T-helper 1 cell treated with Interleukin-12 subunit alpha and Interleukin-12 subunit beta and Interleukin-4 antibody, amounts not matched to agents 30 μg/mL and 1 μg/mL, for 36 hours (primary cell): ENCODE measurements around the gene EME1.
A peak's percentile ranks its signal among the peaks of the same experiment; 100 is the strongest.

Source experiments
- H3K27ac Mint-ChIP-seq: one replicate; pipeline ENCODE4 v1.8.0; 2021; ENCODE audit warnings: mild to moderate bottlenecking, mixed read lengths
- H3K27me3 Mint-ChIP-seq: one replicate; pipeline ENCODE4 v1.8.0; 2021; ENCODE audit warnings: low read depth, mixed read lengths
- H3K36me3 Mint-ChIP-seq: one replicate; pipeline ENCODE4 v1.8.0; 2021; ENCODE audit warnings: low read depth, mixed read lengths
- H3K4me1 Mint-ChIP-seq: one replicate; pipeline ENCODE4 v1.8.0; 2021; ENCODE audit warnings: low read depth, mixed read lengths
- H3K4me3 Mint-ChIP-seq: one replicate; pipeline ENCODE4 v1.8.0; 2021; ENCODE audit warnings: mild to moderate bottlenecking, moderate library complexity, mixed read lengths
- H3K9me3 Mint-ChIP-seq: one replicate; pipeline ENCODE4 v1.8.0; 2021; ENCODE audit warnings: mixed read lengths

Gene EME1

DNA sequence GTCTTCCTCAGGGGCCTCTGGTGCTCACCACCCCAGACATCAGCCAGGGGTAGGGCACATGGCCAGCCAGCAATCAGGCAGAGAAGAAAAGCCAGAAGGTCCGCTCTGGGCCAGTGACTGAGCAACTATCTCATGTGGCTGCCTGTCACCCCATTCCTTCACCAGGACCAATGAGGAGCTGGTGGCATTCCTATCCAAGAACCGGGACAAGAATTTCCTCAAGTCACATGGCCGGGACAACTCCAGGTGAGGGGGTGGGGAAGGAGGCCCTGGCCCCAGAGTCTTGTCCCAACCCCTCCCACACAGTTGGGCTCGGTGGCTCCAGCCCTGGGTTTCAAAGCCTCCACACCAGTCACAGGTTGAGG lies 17.7 kb upstream of the EME1 start:
- no peak overlapping the region for H3K4me3 Mint-ChIP-seq
- no peaks in the 10 kb centered on the region for H3K9me3 Mint-ChIP-seq
- peaks cover 18% of the 10 kb centered on the region for H3K36me3 Mint-ChIP-seq
- no peak overlapping the region for H3K27ac Mint-ChIP-seq
- peaks cover 2% of the 10 kb centered on the region for H3K4me1 Mint-ChIP-seq
- H3K27me3 Mint-ChIP-seq: no peaks in the 10 kb centered on the region

DNA sequence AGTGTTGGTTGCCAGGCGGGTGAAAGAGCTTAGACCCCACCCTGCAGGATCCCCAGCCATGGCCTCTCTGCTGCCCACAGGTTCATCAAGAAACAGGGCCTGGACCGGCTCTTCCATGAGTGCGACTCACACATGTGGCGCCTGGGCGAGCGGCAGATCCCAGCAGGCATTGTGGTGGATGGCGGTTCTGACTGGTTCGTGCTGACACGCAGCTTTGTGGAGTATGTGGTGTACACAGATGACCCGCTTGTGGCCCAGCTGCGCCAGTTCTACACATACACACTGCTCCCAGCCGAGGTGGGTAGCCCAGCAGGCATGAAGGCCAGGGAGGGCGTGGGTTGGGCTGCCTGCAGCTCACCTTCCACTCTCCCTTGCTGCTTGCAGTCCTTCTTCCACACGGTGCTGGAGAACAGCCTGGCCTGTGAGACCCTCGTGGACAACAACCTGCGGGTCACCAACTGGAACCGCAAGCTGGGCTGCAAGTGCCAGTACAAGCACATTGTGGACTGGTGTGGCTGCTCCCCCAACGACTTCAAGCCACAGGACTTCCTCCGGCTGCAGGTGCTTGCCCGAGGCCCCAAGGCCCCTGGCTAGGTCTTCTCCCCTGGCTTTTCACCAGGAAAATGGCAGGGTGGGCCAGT lies 17.2 kb upstream of the EME1 start:
- no peak overlapping the region for H3K4me3 Mint-ChIP-seq
- no peaks in the 10 kb centered on the region for H3K27me3 Mint-ChIP-seq
- H3K9me3 Mint-ChIP-seq: no peaks in the 10 kb centered on the region
- H3K36me3 Mint-ChIP-seq: peaks cover 18% of the 10 kb centered on the region
- H3K27ac Mint-ChIP-seq: no peak overlapping the region
- H3K4me1 Mint-ChIP-seq: no peaks in the 10 kb centered on the region

DNA sequence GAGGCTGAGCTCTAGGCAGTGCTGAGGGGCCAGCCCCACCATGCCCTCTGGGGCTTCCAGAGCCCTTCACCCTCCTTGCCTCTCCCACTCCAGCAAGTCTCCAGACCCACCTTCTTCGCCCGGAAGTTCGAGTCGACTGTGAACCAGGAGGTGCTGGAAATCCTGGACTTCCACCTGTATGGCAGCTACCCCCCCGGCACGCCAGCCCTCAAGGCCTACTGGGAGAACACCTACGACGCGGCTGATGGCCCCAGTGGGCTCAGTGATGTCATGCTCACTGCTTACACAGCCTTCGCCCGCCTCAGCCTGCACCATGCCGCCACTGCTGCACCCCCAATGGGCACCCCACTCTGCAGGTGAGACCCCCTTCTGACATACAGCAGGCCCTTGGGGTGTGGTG lies 16.6 kb upstream of the EME1 start:
- Mint-ChIP-seq H3K27ac (no peak overlapping the region), H3K27me3 (no peaks in the 10 kb centered on the region), H3K9me3 (no peaks in the 10 kb centered on the region), H3K4me1 (no peaks in the 10 kb centered on the region), H3K4me3 (no peak overlapping the region), H3K36me3 (peaks cover 15% of the 10 kb centered on the region)

DNA sequence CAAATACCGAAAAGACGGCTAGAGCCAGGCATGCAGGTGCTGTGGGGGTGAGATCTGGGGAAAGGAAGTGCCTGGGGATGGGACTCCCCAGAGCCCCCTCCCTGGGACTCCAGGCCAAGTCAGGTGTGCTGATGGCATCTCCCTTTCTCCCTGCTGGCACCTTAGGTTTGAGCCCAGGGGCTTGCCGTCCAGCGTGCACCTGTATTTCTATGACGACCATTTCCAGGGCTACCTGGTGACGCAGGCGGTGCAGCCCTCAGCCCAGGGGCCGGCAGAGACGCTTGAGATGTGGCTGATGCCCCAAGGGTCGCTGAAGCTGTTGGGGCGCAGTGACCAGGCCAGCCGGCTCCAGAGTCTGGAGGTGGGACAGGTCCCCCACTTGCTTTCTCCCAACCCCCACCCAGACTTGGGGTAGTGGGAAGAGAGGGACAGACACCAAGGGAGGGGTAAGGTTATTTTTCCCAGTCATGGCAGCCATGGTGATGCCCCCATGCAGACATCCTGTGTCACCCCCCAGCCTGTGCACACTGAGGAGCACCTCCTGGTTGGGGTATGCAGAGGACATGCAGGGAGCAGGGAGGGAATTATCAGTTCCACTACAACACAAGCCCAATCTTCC lies 16.0 kb upstream of the EME1 start:
- no peak overlapping the region for H3K4me3 Mint-ChIP-seq
- H3K27ac Mint-ChIP-seq: no peak overlapping the region

DNA sequence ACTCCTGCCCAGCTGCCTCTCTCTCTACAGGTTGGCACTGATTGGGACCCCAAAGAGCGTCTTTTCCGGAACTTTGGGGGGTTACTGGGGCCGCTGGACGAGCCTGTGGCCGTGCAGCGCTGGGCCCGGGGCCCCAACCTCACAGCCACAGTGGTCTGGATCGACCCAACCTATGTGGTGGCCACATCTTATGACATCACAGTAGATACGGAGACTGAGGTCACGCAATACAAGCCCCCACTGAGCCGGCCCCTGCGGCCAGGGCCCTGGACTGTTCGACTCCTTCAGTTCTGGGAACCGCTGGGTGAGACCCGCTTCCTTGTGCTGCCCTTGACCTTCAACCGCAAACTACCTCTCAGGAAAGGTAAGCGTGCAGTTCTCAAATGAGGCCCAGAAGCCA lies 14.9 kb upstream of the EME1 start:
- H3K9me3 Mint-ChIP-seq: no peaks in the 10 kb centered on the region
- H3K4me1 Mint-ChIP-seq: peaks cover 8% of the 10 kb centered on the region
- H3K4me3 Mint-ChIP-seq: no peak overlapping the region
- H3K36me3 Mint-ChIP-seq: peaks cover 16% of the 10 kb centered on the region
- H3K27me3 Mint-ChIP-seq: no peaks in the 10 kb centered on the region
- no peak overlapping the region for H3K27ac Mint-ChIP-seq

More for the DNA sequence above, 16.0 kb upstream of the EME1 start:
- peaks cover 17% of the 10 kb centered on the region for H3K36me3 Mint-ChIP-seq
- no peaks in the 10 kb centered on the region for H3K27me3 Mint-ChIP-seq
- peaks cover 2% of the 10 kb centered on the region for H3K4me1 Mint-ChIP-seq
- no peaks in the 10 kb centered on the region for H3K9me3 Mint-ChIP-seq

DNA sequence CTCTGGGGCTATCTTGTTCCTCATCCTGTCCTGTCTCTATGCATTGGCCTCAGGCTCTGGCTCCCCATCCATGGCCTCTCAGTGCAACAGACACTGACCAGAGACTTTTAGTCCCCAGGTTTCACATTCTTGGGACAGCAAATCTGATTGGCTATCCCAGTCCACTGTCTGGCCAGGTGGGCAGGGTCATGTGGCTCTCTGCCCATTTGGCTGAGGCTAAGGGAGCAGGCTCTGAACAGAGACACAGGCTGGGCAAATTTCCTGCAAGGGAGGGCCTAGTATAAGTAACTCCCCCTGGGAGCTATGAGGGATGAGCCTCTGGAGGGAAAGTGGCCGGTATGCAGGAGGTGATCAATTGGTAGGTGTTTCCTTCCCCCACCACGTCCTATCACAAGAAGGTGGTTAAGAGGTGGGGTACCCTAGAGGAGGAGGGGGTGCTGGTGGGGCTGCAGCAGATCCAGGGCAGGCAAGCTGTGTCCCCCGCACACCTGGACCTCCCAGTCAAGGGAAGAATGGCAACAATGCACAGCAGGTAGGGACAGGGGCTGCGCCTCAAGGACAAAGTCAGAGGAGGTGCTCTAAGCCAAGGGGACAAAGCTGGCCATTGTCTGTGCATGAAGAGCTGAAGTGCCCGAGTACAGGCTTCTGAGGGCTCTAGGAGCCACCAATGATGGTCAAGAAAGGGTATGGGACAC lies 13.9 kb upstream of the EME1 start:
- peaks cover 14% of the 10 kb centered on the region for H3K36me3 Mint-ChIP-seq
- H3K9me3 Mint-ChIP-seq: no peaks in the 10 kb centered on the region
- peaks cover 8% of the 10 kb centered on the region for H3K4me1 Mint-ChIP-seq
- H3K4me3 Mint-ChIP-seq: no peak overlapping the region
- H3K27ac Mint-ChIP-seq: no peak overlapping the region
- no peaks in the 10 kb centered on the region for H3K27me3 Mint-ChIP-seq

DNA sequence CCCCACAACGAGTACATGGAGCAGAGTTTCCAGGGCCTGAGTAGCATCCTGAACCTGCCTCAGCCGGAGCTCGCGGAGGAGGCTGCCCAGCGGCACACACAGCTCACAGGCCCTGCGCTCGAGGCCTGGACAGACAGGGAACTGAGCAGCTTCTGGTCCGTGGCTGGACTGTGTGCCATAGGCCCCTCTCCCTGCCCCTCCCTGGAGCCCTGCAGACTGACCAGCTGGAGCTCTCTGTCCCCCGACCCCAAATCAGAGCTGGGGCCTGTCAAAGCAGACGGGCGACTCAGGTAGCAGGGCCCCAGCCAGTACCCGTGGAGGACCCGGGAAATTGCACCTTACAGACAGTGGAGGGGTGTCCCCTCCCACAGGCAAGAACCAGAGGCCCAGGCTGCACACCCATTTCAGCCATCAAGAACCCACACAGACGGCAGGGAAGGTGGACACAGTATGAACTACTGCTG lies 13.0 kb upstream of the EME1 start:
- peaks cover 12% of the 10 kb centered on the region for H3K36me3 Mint-ChIP-seq
- peaks cover 8% of the 10 kb centered on the region for H3K4me1 Mint-ChIP-seq
- H3K27me3 Mint-ChIP-seq: no peaks in the 10 kb centered on the region
- H3K27ac Mint-ChIP-seq: no peak overlapping the region
- no peak overlapping the region for H3K4me3 Mint-ChIP-seq
- no peaks in the 10 kb centered on the region for H3K9me3 Mint-ChIP-seq

DNA sequence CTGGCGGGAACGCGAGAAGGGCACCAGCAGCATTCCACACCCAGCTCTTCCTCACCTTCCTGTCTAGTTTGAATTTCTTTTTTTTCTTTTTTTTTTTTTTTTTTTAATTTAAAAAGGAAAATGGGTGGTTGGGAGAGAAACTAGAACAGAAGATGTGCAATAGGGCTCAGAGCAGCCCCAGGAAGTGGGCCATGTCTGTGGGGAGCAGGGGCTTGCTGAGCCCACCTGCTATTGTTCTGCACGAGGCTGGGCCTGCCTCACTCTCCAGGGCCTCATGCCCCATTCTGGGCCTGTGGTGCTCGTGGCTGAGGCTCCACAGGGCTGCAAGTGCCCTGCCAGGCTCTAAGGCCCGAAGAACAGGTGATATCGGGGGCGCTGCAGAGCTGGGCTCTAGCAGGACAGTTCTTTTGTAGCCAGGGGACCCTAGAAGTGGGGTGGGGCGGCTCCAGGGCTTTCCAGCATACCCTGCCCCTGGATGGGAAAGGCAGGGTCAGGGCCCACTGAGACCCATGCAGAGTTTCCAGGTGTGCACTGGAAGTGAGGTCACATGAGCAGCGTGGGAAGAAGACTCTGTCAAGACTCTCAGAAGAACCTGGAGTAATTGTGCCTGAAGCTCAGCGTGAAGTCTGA lies 12.4 kb upstream of the EME1 start:
- Mint-ChIP-seq H3K27me3 (no peaks in the 10 kb centered on the region), H3K4me3 (no peak overlapping the region), H3K27ac (no peak overlapping the region), H3K36me3 (peaks cover 15% of the 10 kb centered on the region), H3K9me3 (no peaks in the 10 kb centered on the region), H3K4me1 (peaks cover 8% of the 10 kb centered on the region)

DNA sequence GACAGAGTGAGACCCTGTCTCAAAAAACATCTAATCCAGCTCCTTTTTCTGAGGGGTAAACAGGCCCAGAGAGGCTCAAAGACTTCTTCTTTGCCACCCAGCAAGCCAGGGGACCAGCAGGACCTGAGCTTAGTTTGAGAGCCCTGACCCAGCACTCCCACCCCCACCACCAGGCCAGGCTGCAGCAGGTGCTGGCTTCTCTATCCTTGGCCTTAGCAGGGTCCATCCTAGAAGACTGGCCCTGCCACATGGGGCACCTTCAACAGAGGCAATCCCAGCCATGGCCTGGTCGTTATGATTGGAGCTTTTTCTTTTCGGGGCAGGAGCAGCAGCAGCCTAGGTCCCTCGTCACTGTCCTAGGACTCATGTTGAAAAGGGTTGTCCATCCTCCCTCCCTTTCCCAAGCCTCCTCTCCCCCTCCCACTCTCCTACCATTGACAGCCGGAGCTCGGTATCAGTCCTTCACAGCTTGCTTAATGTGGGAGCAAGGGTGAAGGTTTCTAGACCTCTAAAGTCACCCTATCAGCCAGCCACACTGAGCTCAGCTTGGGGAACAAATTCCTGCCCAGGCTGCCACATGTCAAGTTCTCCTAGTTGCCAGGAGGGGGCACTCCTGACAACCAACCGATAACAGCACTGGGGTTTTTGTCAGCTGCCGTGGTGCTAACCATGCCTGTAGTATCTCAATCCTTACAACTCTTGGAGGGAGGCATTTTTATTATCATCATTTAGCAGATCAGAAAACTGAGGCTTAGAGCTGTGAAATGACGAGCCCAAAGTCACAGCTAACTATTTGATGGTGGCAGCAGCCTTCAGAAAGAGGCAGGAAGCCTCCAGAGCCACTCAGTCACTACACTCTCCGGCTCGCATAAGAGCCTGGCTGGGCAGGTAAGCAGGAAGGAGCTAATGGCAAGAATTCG lies 11.2 kb upstream of the EME1 start:
- peaks cover 8% of the 10 kb centered on the region for H3K4me1 Mint-ChIP-seq
- H3K4me3 Mint-ChIP-seq: peak overlapping the region; percentile 3
- no peaks in the 10 kb centered on the region for H3K27me3 Mint-ChIP-seq
- peaks cover 17% of the 10 kb centered on the region for H3K36me3 Mint-ChIP-seq
- H3K27ac Mint-ChIP-seq: peak overlapping the region; percentile 65
- H3K9me3 Mint-ChIP-seq: no peaks in the 10 kb centered on the region

DNA sequence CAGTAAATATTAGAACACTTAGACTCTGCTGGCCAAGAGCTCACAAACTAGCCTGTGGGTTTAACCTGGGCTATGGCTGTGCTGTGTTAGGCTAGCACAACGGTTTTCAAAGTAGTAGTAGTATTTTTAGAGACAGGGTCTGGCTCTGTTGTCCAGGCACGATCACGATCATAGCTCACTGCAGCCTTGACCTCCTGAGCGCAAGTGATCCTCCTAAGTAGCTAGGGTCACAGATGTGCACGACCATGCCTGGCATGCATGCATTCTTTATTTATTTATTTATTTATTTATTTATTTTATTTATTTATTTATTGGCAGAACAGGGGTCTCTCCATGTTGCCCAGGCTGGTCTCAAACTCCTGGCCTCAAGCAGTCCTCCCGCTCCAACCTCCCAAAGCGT lies 10.4 kb upstream of the EME1 start:
- peaks cover 20% of the 10 kb centered on the region for H3K36me3 Mint-ChIP-seq
- H3K27me3 Mint-ChIP-seq: no peaks in the 10 kb centered on the region
- H3K4me3 Mint-ChIP-seq: no peak overlapping the region
- no peaks in the 10 kb centered on the region for H3K9me3 Mint-ChIP-seq
- peaks cover 8% of the 10 kb centered on the region for H3K4me1 Mint-ChIP-seq
- no peak overlapping the region for H3K27ac Mint-ChIP-seq

DNA sequence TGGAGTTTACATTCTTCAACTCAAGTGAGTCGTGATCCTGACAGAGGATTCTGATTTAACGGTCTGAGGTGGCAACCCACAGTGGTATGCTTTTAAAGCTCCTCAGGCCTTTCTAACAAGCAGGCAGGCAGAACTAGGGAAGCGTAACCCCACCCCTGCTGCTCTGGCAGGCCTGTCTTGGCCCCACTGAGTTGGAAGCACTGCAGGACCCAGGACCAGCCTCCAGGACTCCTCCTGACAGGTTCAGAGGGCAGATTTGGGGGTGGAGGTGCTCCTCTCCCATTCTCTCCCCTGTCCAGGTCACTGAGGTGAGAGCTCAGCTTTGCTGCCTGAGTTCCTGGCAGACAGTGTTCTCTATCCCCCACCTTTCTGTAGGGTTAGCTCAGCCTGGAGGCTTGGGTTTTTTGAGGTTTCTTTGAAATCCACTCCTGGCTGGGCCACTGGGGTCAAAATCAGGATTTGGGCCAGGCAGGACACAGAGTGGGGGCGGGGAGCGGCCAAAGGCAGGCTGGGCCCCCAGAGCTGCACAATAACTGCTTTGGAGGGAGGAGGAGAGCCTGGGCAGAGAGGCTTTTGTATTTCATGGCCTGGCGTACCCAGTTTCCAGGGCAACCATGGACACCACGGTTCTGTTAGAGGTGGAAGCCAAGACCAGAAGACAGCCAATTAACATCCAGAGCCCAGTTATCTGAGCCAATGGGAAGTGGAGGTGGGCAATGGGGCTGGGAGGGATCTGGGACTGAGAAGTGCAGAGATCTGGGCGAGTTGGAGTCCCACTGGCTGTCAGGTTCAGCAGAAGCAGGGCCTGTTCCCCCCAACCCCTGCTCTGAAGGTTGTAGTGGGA lies 9.6 kb upstream of the EME1 start:
- H3K4me1 Mint-ChIP-seq: peaks cover 8% of the 10 kb centered on the region
- peaks cover 23% of the 10 kb centered on the region for H3K36me3 Mint-ChIP-seq
- H3K27me3 Mint-ChIP-seq: no peaks in the 10 kb centered on the region
- H3K4me3 Mint-ChIP-seq: no peak overlapping the region
- H3K27ac Mint-ChIP-seq: no peak overlapping the region
- H3K9me3 Mint-ChIP-seq: no peaks in the 10 kb centered on the region

DNA sequence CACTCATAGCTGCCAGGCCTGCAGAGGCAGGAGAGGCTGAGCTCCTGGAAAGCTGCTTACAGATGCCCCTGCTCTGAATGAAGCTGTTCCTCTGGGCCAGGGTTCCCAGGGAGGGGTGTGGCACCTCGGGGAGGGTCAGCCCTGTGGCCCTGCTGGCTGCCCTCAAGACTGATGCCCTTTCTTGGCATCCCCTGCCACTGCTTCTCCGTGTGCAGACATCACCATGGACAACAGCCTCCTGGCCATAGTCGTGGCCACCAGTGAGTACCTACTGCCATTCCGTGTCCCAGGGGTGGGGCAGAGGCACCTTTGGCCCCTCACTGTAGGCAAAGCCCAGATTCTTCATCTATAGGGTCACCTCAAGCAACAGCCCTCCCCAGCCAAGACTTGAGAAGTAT lies 9.0 kb upstream of the EME1 start:
- Mint-ChIP-seq H3K4me3 (no peak overlapping the region), H3K36me3 (peaks cover 23% of the 10 kb centered on the region), H3K9me3 (no peaks in the 10 kb centered on the region), H3K27me3 (no peaks in the 10 kb centered on the region), H3K4me1 (peaks cover 8% of the 10 kb centered on the region), H3K27ac (no peak overlapping the region)

DNA sequence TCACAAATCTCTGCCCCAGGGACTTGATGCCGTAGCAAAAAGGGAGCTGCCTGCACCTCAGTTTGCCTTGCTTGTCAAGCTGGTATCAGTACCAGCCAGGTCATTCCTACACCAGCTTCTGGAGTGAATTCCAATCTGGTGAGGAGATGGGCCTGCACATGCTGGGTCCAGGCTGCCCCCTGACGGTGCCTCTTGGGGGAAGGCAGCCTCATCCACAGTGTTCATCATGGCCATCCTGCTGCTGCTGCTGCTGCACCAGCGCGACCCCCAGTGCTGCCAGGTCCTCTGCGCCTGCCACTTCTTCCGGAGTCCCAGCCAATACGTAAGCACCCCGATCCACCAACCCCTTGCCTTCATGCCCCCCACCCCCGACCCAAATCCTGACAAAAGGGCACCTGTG lies 8.3 kb upstream of the EME1 start:
- Mint-ChIP-seq H3K4me1 (peaks cover 8% of the 10 kb centered on the region), H3K4me3 (no peak overlapping the region), H3K27ac (no peak overlapping the region), H3K36me3 (peaks cover 20% of the 10 kb centered on the region), H3K9me3 (no peaks in the 10 kb centered on the region), H3K27me3 (no peaks in the 10 kb centered on the region)
